ENCODE data around the gene TRAPPC10. TPM values are rescaled to one million over a fixed set of nuclear protein-coding genes. Genes with fewer than 3 reads are reported as not detected.

Gene TRAPPC10
- total and polyA plus RNA-seq, 4 donors, result 7.7 to 43.5 (median 29.7) TPM

DNA sequence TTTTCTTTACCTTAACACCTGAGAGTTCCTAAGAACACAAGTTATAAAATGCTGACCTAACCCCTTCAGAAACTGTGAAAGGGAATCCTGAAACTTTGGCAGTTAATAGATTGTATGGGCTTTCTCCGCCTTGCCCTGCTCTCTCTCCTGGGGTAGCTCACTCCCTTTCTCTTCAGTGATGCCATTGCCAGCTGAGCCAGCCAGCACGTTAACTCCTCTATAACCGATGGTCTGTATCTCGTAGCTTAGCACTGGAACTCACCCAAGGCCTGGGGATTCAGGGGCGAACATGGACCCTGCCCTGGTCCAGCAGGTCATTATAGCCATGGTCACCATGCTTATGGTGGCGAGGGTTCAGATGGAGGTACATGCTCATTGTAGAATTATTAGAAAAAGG is 40.7 kb downstream of the TRAPPC10 start:
- Histone ChIP-seq H3K9ac (ENCODE audit: insufficient read depth in 1 of 2, low read length in 2 of 2) (no peak overlapping the region), H3K36me3 (ENCODE audit: control insufficient read depth in 4 of 4, insufficient read depth in 4 of 4, low read length in 4 of 4) (peaks cover 0 to 19% (median 5%) of the 10 kb centered on the region in 4 donors), H3K9me3 (ENCODE audit: control insufficient read depth in 4 of 4, insufficient read depth in 3 of 4, low read length in 3 of 4) (no peaks in the 10 kb centered on the region), H3K27me3 (ENCODE audit: control insufficient read depth in 3 of 3, insufficient read depth in 3 of 3, low read length in 2 of 3) (no peaks in the 10 kb centered on the region), H3K4me3 (no peak overlapping the region), H3K4me1 (ENCODE audit: control insufficient read depth in 5 of 5, insufficient read depth in 5 of 5, low read length in 5 of 5) (peaks cover 0 to 18% (median 5%) of the 10 kb centered on the region in 5 donors), H3K27ac (ENCODE audit: low read depth in 1 of 2, low read length in 1 of 2) (peak overlapping the region in 1 of 2 donors; percentile 54)
- DNase-seq, result no peak
- no peak for ATAC-seq (ENCODE audit: insufficient read depth, low FRiP score)
- TF ChIP-seq, protein P1, sequence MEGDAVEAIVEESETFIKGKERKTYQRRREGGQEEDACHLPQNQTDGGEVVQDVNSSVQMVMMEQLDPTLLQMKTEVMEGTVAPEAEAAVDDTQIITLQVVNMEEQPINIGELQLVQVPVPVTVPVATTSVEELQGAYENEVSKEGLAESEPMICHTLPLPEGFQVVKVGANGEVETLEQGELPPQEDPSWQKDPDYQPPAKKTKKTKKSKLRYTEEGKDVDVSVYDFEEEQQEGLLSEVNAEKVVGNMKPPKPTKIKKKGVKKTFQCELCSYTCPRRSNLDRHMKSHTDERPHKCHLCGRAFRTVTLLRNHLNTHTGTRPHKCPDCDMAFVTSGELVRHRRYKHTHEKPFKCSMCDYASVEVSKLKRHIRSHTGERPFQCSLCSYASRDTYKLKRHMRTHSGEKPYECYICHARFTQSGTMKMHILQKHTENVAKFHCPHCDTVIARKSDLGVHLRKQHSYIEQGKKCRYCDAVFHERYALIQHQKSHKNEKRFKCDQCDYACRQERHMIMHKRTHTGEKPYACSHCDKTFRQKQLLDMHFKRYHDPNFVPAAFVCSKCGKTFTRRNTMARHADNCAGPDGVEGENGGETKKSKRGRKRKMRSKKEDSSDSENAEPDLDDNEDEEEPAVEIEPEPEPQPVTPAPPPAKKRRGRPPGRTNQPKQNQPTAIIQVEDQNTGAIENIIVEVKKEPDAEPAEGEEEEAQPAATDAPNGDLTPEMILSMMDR (IDR thresholded peaks at IDR 0.05; ENCODE audit: control extremely low read depth, extremely low read depth), result no peak
- WGBS, 2 donors, result 89 to 94% methylated on average over 6 of the region's 6 CpGs

DNA sequence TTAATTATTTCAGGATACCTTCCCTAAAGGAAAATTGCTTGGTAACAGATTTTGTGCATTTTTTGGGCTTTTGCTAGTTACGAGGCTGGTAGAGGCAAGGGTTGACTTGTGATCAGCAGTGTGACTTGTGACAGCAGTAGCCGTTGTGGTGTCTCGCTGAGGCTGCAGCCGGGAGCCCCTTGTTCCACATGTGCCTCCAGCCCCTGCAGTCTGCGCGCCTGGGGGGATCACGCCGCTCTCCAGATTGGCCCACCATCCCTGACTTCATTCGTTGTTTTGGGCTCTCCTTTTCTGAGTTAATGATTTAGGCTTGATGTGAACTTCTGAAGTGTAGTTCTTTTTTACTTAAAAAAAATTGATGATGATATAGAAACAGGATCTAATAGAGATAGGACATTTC is 41.5 kb downstream of the TRAPPC10 start:
- WGBS, 2 donors, result 97% methylated on average over 9 of the region's 9 CpGs
- no peak overlapping the region for H3K27ac ChIP-seq (ENCODE audit: low read depth in 1 of 2, low read length in 1 of 2)
- H3K9me3 ChIP-seq (ENCODE audit: control insufficient read depth in 4 of 4, insufficient read depth in 3 of 4, low read length in 3 of 4), result no peaks in the 10 kb centered on the region
- H3K36me3 ChIP-seq (ENCODE audit: control insufficient read depth in 4 of 4, insufficient read depth in 4 of 4, low read length in 4 of 4), result peaks cover 0 to 23% (median 5%) of the 10 kb centered on the region in 4 donors
- TF ChIP-seq, protein P1 (IDR thresholded peaks at IDR 0.05; ENCODE audit: control extremely low read depth, extremely low read depth), result no peak
- no peak overlapping the region for H3K9ac ChIP-seq (ENCODE audit: insufficient read depth in 1 of 2, low read length in 2 of 2)
- H3K4me3 ChIP-seq, result no peak overlapping the region
- no peak for DNase-seq
- H3K27me3 ChIP-seq (ENCODE audit: control insufficient read depth in 3 of 3, insufficient read depth in 3 of 3, low read length in 2 of 3), result no peaks in the 10 kb centered on the region
- peaks cover 0 to 18% (median 5%) of the 10 kb centered on the region in 5 donors for H3K4me1 ChIP-seq (ENCODE audit: control insufficient read depth in 5 of 5, insufficient read depth in 5 of 5, low read length in 5 of 5)
- ATAC-seq (ENCODE audit: insufficient read depth, low FRiP score), result no peak

DNA sequence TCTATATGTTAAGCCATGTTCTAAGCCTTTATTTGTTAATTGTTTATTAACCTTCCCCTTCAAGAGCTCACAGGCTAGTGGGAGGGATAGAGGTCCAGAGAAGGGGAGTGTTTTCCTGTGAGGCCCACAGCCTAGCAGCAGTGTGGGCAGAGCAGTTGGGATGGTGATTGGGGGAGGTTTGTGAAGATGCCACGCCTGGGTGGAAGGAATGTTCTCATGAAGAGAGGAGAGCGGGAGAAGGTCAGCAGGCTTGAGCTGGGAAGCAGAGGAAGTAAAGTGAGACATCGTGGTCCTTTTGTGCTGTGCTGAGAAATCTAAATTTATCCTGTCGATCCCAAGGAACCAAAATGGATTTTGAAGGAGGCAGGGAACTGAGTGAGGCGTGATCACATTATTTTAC is 42.6 kb downstream of the TRAPPC10 start:
- 76 to 88% methylated on average over 5 of the region's 5 CpGs for whole genome bisulfite sequencing, 2 donors

More for the DNA sequence above, 42.6 kb downstream of the TRAPPC10 start:
- Histone ChIP-seq H3K9ac (ENCODE audit: insufficient read depth in 1 of 2, low read length in 2 of 2) (no peak overlapping the region), H3K36me3 (ENCODE audit: control insufficient read depth in 4 of 4, insufficient read depth in 4 of 4, low read length in 4 of 4) (peaks cover 0 to 28% (median 7%) of the 10 kb centered on the region in 4 donors), H3K4me3 (no peak overlapping the region), H3K27me3 (ENCODE audit: control insufficient read depth in 3 of 3, insufficient read depth in 3 of 3, low read length in 2 of 3) (no peaks in the 10 kb centered on the region), H3K9me3 (ENCODE audit: control insufficient read depth in 4 of 4, insufficient read depth in 3 of 4, low read length in 3 of 4) (no peaks in the 10 kb centered on the region), H3K27ac (ENCODE audit: low read depth in 1 of 2, low read length in 1 of 2) (no peak overlapping the region), H3K4me1 (ENCODE audit: control insufficient read depth in 5 of 5, insufficient read depth in 5 of 5, low read length in 5 of 5) (peaks cover 0 to 15% (median 5%) of the 10 kb centered on the region in 5 donors)
- TF ChIP-seq, protein P1 (IDR thresholded peaks at IDR 0.05; ENCODE audit: control extremely low read depth, extremely low read depth), result no peak
- DNase-seq, result peak in 2 of 3 donors; percentile 2 to 18
- ATAC-seq (ENCODE audit: insufficient read depth, low FRiP score), result no peak
